Osteoblast (primary cell): ENCODE measurements around the gene OSBPL2. TPM values are rescaled to one million over a fixed set of nuclear protein-coding genes. Genes with fewer than 3 reads are reported as not detected.
A peak's percentile ranks its signal among the peaks of the same experiment; 100 is the strongest.

ENCODE experiments used
- DNase-seq: peaks from one replicate; pipeline ENCODE4 v3.0.0; 2011; ENCODE audit warnings: low spot score, mixed read lengths; ENCODE audit not compliant: insufficient read length; ENCODE audit errors: missing footprints
- H2AFZ ChIP-seq: 2 replicates; pipeline ENCODE4 v1.6.0; 2011; ENCODE audit warnings: mild to moderate bottlenecking, low read length
- H3K27ac ChIP-seq: 2 replicates; pipeline ENCODE4 v1.5.1; 2011; ENCODE audit warnings: mild to moderate bottlenecking, low read depth, low read length, moderate library complexity
- H3K27me3 ChIP-seq: 2 replicates; pipeline ENCODE4 v1.6.0; 2012; ENCODE audit warnings: mild to moderate bottlenecking, control low read depth, inconsistent platforms, low read length, moderate library complexity; ENCODE audit not compliant: insufficient read depth
- H3K36me3 ChIP-seq: 2 replicates; pipeline ENCODE4 v1.5.1; 2011; ENCODE audit warnings: mild to moderate bottlenecking, low read length, control low read depth, moderate library complexity; ENCODE audit not compliant: insufficient read depth
- H3K4me1 ChIP-seq: 2 replicates; pipeline ENCODE4 v1.5.1; 2011; ENCODE audit warnings: mild to moderate bottlenecking, low read length, control low read depth, moderate library complexity; ENCODE audit not compliant: insufficient read depth
- H3K4me2 ChIP-seq: 2 replicates; pipeline ENCODE4 v1.6.0; 2011; ENCODE audit warnings: mild to moderate bottlenecking, low read length; ENCODE audit not compliant: insufficient read depth
- H3K4me3 ChIP-seq: fragments of 200-600 bp; sonication (generic); 3 replicates; pipeline ENCODE4 v1.5.1; 2012; ENCODE audit warnings: mild to moderate bottlenecking, low read length, inconsistent platforms; ENCODE audit not compliant: insufficient read depth
- H3K79me2 ChIP-seq: 2 replicates; pipeline ENCODE4 v1.6.0; 2012; ENCODE audit warnings: mild to moderate bottlenecking, low read length, control low read depth, inconsistent platforms; ENCODE audit not compliant: insufficient read depth
- H3K9me3 ChIP-seq: 2 replicates; pipeline ENCODE4 v1.5.1; 2011; ENCODE audit warnings: low read depth, low read length, control low read depth
- H4K20me1 ChIP-seq: 2 replicates; pipeline ENCODE4 v1.6.0; 2012; ENCODE audit warnings: mild to moderate bottlenecking, low read length, control low read depth; ENCODE audit not compliant: insufficient read depth
- total RNA-seq: library from RNA; depleted of rRNA; stranded (reverse); fragments of >200 nt; gene quantifications from 2 replicates; pipeline ENCODE4 v1.2.3, GENCODE V29; 2012
- TF ChIP-seq, protein P1 (sequence below): IDR thresholded peaks from 2 replicates; pipeline ENCODE4 v1.5.1; 2011; ENCODE audit warnings: mild to moderate bottlenecking, low read depth, low read length, moderate library complexity; ENCODE audit errors: extremely low read depth

The OSBPL2 gene
- total RNA-seq, 1 donor: 35.8 TPM

DNA sequence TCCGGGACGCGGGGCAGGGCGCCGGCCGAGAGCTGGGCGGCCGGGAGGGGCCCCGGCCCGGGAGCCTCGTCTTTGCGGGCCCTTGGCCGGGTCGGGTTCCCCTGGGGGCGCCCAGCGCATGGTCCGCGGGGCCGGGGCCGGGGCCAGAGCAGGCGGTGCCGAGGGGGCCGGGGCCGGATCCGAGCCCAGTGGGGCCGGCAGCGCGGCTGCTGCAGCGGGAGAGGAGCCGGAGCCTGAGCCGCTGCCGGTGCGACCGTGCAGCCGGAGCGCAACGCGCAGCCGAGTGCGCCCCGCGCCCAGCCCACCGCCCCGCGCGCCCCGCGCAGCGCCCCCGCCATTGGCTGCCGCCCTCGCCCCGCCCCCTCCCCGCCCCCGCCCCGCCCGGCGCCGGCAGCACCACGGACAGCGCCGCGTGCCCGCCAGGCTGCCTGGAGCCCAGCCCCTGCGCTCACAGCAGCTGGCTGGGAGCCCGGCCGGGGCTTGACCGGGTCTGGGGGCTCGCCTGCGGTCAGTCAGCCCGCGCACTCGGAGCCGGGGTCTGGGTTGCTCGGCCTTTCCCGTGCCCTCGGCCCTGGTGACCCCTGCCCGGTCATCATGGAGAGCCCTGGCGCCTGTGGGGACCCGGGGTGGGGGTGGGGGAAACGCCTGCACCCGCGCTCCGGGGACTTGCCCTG, 18.2 kb upstream of the OSBPL2 start, which contains the start of gene HRH3:
HRH3 (minus strand) TSS at position 287 of the 674 bp plus-strand sequence. CDS start 308 bp downstream, outside the sequence.
- H3K4me2 ChIP-seq: no peak within 1 kb of the TSS
- no peak within 1 kb of the TSS for H3K27ac ChIP-seq
- no peaks in the 10 kb centered on the region for H3K36me3 ChIP-seq
- DNase-seq: peak; percentile 98
- H3K4me1 ChIP-seq: no peaks in the 10 kb centered on the region
- H2AFZ ChIP-seq: no peak within 1 kb of the TSS
- peaks cover 42% of the 10 kb centered on the region for H3K27me3 ChIP-seq
- H3K4me3 ChIP-seq: no peak within 1 kb of the TSS
- H3K9me3 ChIP-seq: no peaks in the 10 kb centered on the region
- H4K20me1 ChIP-seq: peaks cover 5% of the 10 kb centered on the region
- no peaks in the 10 kb centered on the region for H3K79me2 ChIP-seq
- TF ChIP-seq, protein P1, sequence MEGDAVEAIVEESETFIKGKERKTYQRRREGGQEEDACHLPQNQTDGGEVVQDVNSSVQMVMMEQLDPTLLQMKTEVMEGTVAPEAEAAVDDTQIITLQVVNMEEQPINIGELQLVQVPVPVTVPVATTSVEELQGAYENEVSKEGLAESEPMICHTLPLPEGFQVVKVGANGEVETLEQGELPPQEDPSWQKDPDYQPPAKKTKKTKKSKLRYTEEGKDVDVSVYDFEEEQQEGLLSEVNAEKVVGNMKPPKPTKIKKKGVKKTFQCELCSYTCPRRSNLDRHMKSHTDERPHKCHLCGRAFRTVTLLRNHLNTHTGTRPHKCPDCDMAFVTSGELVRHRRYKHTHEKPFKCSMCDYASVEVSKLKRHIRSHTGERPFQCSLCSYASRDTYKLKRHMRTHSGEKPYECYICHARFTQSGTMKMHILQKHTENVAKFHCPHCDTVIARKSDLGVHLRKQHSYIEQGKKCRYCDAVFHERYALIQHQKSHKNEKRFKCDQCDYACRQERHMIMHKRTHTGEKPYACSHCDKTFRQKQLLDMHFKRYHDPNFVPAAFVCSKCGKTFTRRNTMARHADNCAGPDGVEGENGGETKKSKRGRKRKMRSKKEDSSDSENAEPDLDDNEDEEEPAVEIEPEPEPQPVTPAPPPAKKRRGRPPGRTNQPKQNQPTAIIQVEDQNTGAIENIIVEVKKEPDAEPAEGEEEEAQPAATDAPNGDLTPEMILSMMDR: no peak

DNA sequence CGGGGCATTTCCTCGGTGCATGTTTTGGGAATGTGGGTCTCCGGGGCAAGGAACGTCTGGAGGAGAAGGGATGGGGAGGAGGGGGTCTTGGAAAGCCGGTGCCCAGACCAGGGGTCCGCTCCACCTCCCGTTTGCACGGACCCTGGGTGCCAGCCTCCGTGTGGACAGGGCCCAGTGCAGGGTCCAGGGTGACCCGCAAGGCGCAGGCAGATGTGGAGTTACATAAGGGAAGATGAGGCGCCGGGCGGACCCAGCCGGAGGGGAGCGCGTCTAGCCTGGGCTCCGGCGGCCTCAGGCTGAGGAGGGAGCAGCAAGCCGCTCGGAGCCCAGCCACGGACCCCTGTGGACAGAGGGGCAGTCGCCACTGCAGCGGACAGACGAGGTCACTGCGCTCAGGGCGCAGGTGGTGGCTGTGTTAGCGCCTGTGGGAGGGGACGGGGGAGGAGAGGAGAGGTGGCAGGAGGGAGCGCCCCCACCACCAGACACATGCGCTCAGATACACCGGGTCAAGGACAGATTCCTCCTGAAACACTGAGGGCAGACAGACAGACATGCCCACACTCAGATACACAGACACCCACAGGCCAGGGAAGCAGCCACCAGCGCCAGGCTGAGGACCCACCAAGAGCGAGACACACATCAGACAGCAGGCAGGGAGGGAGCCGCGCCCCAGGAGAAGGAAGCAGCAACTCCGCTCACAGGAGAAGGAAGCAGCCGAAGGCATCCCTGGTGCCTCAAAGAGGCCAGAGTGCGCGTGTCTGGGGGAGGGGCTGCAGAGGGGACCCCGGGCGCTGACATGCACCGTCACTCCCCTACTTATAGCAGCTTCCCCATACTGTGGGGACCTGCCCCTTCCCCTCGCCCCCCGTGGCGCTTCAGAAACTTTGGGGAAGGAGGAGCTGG, 17.4 kb upstream of the OSBPL2 start:
- Histone ChIP-seq H3K4me1 (no peaks in the 10 kb centered on the region), H3K79me2 (no peaks in the 10 kb centered on the region), H3K4me2 (no peak overlapping the region), H2AFZ (no peak overlapping the region), H3K4me3 (no peak overlapping the region), H3K9me3 (no peaks in the 10 kb centered on the region), H3K36me3 (no peaks in the 10 kb centered on the region), H3K27me3 (peaks cover 49% of the 10 kb centered on the region), H4K20me1 (peaks cover 5% of the 10 kb centered on the region), H3K27ac (no peak overlapping the region)
- TF ChIP-seq, protein P1: no peak
- no peak for DNase-seq

DNA sequence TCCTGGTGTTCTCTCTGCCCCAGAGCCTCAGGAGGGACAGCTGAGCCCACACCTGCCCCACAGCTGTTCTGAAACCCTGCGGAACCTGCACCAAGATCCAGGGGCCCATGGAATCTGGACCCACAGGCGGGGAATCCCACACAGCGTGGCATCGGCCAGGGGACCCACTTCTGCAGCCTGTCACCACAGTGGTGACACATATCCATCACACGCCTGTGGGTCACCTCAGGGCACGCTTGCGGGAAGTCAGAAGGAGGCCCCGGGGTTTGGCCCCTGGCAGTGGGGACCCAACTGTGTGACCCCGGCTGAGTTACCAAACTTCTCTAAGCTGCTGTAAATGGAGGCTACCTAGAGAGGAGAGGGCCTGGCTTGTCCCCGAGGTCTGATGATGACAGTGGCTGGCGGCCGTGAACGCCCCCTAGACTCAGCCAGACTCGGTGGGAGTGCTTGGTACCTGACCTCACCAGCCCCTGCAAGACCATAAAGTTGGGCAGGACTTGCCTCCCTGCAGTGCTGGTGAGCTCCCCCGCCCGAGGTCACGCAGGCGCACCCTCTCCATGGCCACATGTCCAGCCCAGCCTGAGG, 16.0 kb upstream of the OSBPL2 start:
- TF ChIP-seq, protein P1: no peak
- Histone ChIP-seq H3K4me2 (no peak overlapping the region), H2AFZ (no peak overlapping the region), H3K27ac (no peak overlapping the region), H3K27me3 (peaks cover 57% of the 10 kb centered on the region), H4K20me1 (peaks cover 5% of the 10 kb centered on the region), H3K4me1 (no peaks in the 10 kb centered on the region), H3K9me3 (no peaks in the 10 kb centered on the region), H3K4me3 (no peak overlapping the region), H3K79me2 (no peaks in the 10 kb centered on the region), H3K36me3 (no peaks in the 10 kb centered on the region)
- DNase-seq: no peak
